Fibroblast of upper back skin (primary cell): ENCODE measurements around the gene NRXN2.

Experiments
- DNase-seq: peaks from one replicate; pipeline ENCODE4 v3.0.0-alpha.2; 2013

NRXN2 gene

DNA sequence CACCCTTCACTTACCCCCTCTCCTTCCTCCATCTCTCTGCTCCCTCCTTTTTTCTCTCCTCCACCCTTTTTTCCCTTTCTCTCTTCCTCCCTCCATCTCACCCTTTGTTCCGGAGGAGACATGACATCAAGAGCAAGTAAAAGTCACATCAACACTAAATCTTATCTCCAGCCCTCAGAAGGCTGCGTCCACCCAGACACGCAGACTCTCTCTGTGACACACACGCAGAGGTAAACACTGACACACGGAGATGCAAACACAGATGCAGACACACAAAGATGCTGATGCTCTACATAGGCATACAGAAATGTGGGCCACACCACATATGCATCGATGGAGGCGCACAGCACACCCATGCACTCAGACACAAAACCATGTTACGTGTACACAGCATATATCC lies 27.0 kb downstream of the NRXN2 start:
- no peak for DNase-seq

DNA sequence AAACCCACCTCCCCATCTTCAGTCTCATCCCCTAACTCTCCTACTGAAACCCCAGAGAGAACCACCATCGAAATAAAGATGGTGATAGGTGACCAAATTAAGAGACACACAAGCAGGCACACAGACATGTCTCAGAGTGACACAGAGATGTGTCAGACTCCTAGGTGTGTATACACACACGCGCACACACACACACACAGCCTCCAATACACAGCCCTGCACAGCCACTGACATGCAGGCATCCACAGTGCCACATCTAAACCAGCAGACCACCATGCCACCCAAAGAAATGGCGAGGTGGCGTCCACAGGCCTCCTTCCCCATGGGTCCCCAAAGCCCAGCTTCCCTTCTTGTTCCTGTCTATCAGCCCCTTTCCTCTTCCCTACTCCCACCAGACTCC lies 27.4 kb downstream of the NRXN2 start:
- DNase-seq: no peak

DNA sequence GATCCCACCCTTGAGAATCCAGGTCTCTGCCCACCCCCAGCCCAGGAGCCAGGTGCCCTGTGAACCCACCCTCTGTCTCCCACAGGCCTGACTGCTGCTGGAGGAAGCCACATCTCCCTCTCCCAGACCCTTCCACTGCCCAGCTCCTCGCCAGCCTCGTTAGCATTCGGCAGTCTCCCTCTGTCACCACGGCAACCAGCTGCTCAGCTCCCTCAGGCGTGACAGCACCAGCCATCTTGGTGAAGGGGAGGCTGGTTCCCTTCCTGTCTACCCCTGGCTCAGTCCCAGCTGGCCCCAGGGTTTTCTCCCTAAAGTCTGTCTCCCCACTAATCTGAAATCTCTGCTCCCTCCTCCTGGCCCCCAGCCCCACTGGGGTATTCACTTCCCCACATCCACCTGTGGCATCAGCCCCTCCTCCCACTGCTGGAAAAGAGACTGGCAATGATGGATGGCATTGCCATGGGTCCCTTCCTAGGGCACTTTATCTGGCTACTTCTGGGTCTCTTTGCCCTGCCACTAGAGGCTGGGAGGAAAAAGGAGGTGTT lies 28.1 kb downstream of the NRXN2 start:
- no peak for DNase-seq

DNA sequence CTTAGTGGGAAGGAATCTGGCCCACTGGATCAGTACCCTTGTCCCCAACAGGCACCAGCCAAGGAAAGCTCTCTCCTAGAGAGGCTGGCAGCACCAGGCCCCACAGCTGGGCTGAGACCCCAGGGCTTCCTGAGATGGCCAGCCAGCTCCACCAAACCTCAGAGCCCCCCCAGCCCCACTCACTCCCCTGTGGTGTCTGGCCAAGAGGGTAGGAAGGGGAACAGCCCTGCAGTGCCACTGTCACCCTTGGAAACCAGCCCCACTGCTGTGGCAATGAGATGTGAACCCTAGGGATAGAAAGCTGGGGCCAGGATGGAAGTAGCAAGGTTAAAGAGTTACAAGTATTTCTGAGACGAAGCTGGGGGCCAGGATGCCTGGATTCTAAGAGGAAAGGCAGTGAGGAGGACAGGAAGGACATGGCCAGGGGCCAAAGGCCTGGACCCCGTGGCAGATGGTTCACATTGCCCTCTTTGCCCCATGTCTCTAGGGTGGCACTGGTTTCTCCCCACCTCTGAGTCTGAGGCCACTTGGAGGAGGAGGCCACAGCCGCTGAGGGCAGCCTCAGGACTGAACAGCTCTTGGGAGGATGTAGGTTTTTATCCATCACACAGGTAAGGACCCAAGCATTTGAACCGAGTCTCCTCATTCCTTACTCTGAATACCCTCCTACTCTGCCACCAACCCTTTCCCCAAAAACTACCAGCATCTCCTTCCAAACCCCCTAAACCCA lies 28.8 kb downstream of the NRXN2 start:
- no peak for DNase-seq

DNA sequence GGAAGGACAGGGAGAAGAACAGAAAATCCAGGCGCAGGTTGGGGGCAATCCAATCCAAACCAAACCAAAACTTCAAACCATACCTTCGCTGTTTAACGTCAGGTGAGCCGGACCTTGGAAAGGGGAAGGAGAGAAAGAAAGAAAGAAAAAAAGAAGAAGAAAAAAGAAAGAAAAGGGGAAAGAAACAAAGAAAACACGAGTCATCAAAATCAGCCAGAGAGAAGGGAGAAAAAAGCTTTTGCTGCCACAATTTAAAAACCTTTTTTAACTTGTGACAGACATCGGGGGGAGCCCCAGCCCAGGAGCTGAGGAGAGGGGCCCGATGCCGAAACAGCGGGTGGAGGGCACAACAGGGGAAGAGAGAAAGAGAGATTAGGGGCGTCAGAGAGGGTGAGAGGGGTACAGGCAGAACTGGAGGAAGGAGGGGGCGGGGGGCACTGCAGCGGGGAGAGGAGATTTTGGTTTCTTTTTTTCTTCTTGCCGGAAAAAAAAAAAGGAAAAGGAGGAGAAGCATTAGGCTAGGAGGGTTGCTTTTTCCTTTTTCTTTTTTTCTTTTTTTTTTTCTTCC lies 30.1 kb downstream of the NRXN2 start:
- DNase-seq: no peak

DNA sequence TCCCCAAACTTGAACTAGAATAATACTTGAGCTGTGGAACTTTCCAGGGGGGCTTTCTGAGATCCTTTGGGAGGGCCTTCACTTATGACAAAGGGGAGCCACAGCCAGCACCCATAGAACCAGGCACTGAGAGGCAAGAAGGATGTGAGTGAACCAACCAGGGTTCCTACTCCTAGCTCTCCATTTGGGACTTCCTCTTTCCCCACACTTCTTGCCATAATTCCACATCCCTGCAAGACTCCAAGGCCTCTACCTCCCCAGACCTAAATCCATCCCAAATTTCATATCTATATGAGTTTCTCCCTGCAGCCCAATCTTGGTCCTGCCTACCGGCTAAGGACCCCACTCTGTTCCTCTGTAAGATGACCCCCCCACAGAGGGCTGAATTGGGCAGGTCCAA lies 31.5 kb downstream of the NRXN2 start:
- no peak for DNase-seq

DNA sequence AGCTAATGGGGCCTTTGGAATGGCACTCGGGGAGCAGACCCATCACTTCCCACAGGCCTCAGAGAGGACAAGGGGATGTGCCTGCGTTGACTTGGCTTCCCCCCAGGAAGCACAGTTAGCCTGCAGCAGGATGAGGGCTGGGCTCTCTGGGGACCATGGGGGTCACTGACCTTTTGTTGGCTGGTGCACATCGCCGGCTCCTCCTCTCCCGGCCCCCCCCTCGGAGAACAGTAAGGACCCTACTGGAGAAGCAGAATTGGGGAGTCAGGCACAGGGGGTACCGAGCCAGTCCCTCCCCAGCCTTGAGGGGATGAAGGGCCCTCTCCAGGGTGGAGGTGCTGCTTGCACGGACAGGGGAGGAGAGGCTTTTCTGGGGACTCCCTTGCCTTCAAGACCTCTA lies 32.8 kb downstream of the NRXN2 start:
- DNase-seq: no peak

DNA sequence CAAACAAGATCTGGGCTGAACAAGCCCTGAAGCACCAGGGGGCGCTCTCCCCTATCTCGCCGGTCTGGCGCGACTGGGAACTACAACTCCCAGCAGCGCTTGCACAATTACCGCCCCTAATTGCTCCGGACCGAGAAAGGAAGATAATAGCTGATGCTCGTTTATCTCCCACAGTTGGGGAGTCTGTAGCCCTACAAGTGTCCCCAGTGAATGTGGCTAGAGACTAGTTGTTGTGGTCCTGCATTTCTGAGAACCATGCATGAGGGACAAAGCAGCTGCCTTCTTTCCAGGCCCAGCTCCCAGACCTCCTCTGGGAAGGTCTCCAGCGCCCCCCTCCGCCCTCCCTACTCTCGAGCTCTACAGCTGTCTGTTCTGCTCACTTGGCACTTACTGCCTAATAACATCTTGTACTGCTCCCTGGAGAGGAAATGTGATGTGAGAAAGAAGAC lies 34.4 kb downstream of the NRXN2 start:
- DNase-seq: peak; percentile 82

DNA sequence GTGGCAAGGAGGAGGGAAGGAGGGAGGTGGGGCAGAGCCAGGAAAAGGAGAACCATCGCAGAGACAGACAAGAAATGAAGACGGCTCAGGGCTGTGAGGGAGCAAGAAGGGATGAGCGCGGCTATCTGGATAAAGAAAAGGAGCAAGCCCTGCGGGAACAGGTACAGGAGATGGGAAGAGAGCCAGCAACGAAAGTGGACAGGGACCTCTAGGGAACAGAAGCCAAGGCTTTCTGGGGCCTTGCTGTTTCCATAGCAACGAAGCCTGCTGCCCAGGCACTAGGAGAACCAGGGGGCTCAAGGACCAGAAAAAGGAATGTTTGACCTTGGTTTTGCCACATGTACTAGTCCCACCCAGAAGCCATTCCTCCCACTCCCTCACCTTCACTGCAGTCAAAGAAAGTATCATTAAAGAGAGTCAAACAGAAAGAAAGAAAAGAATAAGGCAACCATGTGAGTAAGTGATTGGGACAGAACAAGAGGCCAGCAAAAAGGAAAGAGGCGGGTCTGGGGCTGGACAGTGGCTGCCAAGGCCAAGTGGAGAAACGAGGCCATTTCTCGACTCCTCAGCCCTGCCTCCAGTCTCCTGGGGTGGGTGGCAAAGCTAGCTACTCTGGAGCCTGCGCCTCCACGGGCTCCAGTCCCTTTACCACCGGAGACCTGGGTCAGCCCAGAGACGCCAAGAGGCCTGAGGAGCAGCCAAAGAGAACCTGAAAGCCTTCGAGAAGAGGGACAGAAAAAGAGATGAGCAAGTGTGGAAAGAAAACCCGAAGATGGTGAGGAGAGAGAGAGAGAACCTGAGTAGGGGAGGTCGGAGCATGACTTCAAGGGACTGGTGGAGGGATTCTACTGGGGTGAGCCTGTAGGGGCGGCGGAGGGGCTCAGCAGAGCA lies 35.1 kb downstream of the NRXN2 start:
- DNase-seq: no peak

DNA sequence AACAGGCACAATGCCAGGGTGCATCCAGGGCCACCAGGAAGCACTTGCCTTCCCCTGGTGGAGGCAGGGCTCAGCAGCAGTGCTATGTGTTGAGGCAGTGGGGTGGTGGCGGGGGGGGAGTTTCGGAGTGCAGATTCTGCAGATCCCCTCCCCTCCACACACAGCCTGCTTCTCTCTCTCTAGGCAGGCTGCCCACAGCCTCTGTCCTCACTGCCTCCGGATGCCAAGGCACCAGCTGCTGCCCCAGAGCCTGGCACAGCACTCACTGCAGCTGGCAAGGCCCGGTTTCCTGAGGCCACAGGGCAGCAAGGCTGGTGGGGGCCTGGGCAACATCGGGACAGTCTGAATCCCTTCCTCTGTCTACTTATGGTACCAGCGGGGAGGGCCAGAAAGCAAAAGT lies 35.8 kb downstream of the NRXN2 start:
- no peak for DNase-seq

DNA sequence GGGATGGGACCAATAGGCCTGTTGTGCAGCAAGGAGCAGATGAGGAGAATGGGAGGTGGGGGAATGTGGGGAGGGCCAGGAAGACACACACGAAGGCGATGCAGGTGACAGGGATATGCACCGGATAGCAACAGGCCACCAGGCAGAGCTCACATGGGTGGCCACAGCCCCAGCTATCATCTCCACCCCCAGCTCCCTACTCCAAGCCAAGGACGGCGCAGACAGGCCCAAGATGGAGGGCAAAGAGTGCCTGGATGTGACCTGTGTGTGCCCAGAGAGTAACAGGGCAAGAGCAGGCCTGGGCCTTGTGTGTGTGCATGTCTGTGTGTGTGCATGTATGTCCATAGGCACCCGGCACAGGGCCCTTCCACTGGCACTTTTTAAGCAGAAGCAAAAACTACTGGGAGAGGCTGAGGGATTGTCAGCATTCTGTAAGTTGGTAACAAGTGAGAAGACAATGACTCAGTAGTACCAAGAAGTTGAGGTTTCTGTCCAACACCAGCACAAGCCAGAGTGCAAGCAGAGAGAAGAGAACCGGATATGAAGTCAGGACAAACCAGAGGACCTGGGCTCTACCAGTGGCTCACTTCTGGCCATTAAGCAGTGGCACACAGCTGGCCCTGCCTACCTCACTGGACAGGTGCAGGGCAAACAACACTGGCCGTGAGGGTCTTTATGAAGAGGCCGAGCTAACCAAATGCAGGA lies 36.4 kb downstream of the NRXN2 start:
- no peak for DNase-seq

DNA sequence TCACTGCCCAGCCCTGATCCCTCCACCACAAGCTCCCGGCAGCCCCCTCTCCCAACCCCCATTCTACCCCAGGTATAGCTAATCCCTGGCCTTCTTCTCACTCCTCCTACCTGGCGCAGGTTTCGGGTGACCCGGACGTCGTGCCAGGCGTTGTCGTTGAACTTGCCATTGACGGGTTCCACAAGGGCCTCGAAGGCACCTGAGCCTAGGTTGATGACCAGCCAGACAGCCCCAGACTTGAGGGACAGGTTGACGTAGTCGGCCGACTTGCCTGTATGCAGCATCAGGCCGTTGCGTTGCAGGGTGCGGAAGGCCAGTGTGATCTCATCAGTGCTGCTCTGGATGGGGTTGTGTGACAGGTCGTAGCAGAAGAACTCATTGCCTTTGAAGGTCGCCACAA lies 37.5 kb downstream of the NRXN2 start:
- no peak for DNase-seq

DNA sequence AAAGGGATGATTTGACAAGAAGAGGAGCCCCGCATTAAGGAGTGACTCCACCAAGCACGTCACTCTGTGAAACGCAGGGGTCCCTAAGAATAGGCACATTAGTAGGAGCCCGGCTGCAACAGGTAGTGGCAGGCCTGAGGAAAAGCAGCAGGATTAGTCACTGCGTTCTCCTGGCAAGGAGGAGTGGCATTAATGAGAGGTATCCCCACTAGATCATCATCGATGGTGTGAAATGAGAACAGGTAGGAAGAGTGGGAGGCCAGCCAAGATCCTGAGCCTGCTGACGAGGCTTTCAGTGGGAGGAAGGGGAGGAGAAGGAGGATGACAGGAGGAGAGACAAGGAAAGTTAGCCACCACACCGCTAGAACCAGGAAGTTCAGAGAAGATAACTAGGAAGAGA lies 38.6 kb downstream of the NRXN2 start:
- DNase-seq: no peak

DNA sequence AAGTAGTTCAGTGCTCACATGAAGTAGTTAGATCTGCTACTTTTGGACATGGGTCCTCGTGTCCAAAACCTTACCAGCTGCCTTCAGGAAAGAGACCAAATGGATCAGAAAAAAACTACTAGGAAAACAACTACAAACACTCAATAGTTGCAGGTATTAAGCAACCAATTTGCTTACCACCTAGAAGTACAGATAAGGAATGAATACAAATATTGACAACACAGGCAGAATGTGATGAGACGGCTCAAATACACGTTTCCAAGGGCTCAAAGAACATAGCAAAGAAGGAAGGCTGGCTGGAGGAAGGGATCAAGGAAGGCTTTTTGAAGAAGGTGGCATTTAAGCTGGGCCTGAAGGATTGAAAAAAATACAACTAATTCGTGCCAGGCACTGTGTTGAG lies 41.8 kb downstream of the NRXN2 start:
- no peak for DNase-seq

DNA sequence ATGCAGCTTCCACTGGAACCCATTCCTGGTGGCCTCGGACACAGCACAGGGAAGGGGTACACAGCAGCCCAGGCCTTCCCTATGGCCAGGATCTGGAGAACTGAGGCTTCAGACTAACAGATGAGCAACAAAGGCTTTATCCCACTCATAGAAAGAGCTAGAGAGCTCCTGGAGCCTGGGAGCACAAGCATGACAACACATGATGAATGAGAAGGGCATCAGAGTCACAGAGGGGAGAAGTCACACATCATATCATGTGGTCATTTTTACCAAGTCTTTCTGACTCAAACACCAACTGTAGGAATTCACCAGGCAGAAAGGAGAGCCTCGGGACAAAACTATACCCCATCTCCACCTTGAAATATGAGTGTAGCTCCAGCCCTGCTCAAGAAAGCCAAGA lies 43.2 kb downstream of the NRXN2 start:
- DNase-seq: no peak

DNA sequence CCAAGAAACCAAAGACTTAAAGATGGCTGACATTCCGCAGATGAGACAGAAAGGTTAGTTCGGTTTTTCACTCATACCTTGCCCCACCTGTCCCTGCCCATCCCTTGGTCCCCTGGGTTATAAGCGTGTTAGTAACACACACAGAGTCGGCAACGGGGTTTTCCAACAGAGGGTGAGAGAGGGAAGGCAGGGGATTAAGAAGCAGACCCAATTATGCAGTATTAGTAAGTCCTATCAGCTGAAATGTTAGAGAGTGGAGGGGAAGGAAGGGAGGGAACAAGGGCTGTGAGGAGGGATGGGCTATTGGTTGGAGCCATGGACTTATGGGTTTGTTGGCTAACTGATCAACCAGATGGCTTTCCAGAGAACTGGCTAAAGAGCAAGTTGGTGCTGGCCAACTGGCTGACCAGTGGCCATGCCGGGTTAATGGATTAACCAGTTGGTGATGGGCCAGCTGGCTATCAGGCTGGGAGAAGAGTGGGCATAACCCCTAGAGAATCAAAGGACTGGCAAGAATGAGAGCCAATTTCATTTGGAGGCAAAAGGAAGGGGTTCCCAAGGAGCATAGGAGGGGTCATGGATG lies 45.5 kb downstream of the NRXN2 start:
- no peak for DNase-seq

DNA sequence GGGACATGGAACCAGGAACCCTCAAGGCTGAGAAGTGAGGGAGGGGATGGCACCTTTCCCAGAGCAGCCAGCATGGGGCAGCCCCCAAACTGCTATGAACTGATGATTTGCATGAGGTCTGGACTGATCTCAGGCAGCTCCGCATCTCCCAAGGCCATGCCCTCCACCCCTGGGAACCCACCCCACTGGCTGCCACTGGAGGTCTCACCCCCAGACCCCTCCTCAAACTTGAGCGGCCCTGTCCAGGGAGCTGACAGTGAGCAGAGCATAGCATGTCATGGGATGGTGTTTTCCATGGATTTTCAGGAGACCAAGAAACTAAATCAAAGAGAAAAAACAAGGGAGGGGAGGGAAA lies 46.8 kb downstream of the NRXN2 start:
- DNase-seq: no peak

DNA sequence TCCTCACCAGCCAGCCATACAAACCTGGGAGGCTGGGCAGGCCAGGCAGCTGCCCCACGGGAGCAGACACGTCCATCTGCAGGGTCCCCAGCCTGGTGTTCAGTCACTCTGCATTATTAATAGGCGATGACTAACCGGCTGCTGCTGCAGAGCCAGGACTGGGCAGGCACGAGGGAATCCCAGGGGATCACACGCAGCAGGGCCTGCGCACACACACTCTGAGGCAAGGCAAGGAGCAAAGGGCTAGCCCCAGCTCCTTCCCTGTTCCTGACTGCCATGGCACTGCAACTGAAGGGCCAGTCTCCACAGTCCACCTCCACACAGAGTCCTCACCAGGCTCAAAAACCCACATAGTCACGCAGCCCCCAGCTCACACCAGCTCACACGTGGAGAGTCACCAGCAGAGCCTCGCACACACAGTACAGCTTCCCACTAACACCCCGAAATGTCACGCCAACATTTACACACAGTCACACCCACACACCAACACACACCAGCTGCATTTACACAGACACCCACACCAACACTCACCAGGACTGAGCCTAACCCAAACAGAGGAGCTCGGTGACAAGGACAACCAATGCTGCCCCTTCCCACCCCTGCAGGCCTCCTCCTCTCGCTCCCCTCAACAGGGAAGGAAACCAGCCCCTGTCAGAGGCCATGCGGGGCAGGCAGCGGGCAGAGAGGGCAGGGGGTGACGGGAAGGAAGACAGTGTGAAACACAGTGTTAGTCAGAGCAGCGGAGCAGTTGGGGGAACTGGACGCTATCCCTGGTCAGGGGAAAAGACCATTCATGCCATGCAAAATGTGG lies 47.3 kb downstream of the NRXN2 start:
- peak; percentile 85 for DNase-seq

DNA sequence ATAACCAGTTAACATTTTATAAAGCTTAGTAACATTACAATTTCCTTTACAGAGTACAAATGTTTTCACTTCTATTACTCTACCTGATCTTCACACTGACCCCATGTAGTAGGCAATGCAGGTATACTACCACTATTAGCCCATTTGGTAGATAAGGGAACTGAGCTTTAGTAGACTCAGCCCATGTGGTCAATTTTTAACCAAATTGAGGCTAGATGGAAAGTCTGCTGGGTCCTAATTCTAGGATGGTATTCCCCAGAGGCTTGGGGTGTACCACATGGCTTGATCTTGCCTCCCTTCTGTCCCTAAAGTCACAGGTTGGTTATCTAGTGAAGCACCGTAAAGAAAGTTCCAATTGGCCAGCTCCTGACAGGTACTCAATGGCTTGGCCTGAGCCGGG lies 48.2 kb downstream of the NRXN2 start:
- no peak for DNase-seq

DNA sequence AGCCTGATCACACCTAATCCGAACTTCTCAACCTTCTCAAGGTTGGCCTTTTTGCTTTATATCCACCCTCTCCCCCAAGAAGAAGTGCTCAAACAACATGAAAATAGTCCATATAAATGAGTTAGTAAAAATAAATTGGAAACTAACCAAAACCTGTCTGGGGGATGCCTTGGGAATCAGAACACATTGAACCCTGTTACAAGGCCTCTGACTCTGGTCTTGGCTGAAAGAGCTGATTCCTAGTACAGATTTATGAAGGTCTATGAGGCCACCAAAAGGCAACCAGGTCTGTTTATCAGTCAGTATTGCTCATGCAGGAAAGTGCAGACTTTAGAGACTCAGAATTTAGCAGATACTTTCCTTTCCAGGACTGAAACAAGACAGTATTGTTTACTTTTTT lies 49.7 kb downstream of the NRXN2 start:
- DNase-seq: no peak

DNA sequence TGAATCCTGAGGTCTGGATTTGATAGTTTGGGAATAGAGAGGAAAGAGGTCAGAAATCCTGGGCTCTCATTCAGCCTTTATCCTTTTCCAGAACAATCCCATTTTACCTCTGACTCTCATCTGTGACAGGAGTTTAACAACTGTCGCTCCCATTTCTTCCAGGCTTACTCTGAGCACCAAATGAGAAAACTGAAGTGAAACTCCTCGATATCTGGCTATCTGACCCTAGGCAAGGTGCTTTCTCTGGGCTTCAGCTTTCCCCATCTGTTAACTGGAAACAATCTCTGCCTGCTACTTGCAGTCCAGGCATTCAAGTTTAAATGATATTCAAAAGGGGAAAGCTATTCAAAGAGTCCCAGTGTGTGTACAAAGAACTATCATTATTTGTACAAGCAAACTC lies 50.1 kb downstream of the NRXN2 start:
- no peak for DNase-seq

DNA sequence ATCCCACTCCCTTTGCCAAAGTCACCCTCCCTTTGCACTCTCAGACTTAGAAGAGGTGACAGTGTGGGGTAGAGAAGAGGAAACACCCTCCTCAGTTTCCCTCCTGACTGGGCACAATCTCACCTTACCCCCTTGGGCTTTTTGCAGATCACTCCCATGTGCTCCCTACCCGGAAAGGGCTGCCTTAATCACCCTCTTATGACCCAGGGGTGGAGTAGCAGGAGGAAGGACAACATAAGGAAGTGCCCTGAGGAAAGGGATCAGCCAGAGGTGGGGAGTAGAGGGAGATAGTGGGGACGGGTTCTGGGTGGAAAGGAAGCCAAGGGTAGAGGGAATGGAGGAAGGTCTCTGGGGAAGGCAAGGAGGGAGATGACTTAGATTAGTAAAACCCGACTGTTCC lies 52.0 kb downstream of the NRXN2 start:
- no peak for DNase-seq
